ENCODE results near the gene PLEKHA7.
"Not testable (repeated sequence)": the region's sequence is repeated elsewhere in the genome, so short reads cannot be mapped to it uniquely, and the experiment has no call there.

The PLEKHA7 gene

DNA sequence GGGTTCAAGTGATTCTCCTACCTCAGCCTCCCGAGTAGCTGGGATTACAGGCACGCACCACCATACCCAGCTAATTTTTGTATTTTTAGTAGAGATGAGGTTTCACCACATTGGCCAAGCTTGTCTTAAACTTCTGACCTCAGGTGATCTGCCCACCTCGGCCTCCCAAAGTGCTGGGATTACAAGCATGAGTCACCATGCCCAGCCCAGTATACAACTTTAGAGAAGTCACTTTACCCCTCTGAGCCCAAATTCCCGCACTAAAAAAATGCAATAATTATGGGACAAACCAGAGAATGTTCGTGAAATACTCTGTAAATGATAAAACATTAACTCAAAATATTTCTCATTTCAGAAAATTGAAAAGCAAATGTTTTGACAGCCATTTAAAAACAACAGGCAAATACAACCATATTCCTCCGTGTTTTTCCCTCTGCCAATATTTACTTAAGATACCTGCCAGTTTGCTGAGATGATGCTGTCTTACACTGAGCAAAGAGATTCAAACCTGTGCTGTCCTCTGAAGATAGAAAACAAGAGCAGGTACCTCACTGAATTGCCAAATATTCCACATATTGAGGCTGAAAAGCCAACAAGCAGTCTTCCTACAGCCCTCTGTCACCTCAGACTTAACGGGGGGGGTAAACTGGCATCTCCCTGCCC is 9.6 kb downstream of the PLEKHA7 start:
- DNase-seq = no peak

DNA sequence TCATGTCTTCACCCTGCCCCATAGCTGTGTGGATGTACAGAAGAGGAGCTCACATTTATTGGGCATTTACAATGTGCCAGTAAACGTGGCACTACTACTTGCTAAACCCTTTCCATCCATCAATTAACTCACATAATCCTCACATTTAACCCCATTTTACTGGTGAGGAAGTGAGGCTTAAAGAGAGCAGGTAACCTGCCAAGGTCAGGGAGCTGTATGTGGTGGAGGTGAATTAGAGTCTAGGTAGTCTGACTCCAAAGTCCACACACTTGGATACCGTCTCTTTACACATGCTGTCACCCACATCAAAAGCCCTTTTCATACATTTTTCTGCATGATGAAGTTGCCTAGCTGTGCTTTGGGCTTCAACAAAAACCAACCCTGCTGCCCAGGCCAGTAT is 10.8 kb downstream of the PLEKHA7 start:
- no peak for DNase-seq

DNA sequence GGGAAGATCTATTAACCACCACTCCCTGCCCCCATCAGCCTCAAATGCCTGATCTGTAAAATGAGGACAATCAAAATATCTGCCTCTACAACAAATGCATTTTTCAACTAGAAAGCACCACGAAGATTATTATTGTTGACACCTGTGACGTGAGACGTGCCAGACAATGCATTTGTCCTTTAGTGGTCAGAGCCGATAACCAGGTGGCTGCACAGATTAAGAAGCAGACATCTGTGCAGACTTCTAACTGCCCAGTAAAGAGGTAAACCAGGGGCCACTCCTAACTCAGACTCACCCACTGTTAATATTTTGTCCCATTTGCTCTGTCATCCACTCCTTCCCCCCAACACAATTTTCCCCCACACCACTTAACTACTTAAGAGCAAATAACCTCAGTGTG is 11.7 kb downstream of the PLEKHA7 start:
- DNase-seq = no peak

DNA sequence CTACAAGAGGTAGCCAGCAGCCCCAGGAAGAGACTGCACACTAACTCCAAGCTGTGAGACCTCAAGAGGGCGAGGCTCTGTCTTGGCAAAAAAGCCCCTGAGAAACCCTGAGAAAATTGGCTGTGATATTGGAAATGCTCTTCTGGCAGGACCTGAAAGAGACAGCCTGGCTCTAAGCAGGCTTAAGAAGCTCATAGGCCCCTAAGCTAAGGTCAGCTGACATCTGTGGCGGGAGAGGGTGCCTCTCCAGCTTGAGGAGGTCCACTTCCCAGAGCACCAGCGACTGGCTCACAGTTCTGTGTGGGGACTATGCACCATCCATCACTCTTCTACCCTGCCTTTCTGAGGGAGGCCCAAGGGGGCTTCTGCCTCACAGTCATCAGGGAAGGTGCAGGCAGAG is 12.4 kb downstream of the PLEKHA7 start:
- DNase-seq = no peak

DNA sequence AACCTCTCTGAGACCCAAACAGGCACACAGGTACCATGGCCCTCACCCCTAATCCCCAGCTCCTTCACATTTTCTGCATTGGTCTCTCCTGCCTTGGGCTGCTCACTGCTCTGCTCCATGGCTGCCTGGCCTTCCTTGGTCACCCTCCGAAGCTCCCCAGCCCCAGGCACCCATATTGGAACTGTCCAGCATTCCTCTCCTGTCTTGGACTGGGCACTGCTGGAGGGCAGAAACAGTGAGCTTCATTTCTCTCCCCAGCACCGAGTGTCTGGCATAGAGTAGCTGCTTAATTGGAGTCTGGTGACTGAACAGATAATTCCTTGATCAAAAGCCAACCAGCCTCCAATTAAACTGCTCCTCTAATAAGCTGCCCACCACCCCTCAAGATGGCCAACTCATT is 13.2 kb downstream of the PLEKHA7 start:
- DNase-seq = no peak

DNA sequence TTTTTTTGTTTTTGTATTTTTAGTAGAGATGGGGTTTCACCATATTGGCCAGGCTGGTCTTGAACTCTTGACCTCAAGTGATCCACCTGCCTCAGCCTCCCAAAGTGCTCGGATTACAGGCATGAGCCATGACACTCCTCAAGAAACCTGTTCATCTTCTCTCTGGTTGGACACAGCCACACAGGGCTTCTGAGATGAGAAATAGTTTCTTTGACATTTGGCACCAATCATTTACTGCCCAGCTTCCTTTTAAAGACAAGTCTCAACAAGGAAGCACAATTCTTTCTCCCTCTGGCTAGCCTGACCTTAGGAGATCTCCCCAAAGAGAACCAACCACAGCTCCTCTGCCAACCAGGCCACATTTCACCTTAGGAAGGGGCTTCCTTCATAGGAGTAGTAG is 14.0 kb downstream of the PLEKHA7 start:
- DNase-seq = not testable (repeated sequence)

DNA sequence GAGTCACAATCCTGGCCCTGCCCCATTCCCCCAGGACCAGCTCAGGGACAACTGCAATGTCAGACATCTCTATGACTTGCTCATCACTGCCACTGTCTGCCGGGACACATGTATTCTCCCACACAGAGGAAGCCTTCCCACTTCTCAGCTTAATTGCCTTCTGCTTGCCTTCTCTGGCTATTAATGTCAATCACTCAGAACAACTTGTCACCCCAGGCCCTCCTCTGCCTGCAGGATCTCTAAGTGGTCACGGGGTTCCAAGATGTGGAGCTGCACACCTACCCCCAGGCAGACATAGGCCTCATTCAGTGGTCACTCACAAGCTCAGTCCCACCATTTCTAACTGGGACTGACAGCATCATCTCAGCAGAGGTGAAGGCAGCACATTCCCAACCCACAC is 15.1 kb downstream of the PLEKHA7 start:
- no peak for DNase-seq

DNA sequence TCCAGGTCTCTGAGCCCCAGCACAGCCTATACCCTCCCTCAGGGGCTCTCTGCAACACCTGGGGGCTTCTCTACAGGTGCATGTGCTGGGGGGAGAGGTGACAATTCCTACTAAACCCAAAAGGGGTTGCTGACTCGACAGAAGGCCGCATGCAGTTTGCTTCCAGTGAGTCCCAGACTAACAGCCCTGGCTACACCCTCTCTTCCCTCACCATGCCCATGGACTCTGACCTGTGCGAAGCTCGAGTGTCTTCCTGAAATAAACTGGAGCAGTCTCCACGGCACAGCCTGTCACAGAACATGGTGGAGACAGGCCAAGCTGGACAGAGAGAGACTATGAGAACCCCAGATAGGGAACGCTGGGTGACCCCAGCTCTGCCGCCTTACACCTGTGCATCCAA is 16.6 kb downstream of the PLEKHA7 start:
- no peak for DNase-seq

DNA sequence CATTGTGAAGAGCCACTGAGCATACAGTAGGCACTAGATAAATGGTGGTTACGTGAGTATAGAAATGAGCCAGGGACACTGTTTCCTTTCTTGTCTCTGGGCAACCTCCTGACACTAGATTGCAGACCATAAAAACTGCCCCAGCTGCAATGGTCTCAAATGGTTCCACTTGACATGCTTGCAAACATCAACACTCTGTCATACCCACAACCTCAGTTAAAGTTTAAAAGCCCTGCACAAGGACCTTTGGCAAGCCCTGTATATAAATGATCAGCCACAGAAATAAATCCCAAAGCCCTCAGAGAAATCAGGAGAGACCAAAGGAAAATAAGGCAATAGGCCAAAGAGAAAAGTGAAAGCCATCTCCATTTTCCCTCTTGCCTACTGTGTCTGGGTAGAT is 20.7 kb downstream of the PLEKHA7 start:
- no peak for DNase-seq

DNA sequence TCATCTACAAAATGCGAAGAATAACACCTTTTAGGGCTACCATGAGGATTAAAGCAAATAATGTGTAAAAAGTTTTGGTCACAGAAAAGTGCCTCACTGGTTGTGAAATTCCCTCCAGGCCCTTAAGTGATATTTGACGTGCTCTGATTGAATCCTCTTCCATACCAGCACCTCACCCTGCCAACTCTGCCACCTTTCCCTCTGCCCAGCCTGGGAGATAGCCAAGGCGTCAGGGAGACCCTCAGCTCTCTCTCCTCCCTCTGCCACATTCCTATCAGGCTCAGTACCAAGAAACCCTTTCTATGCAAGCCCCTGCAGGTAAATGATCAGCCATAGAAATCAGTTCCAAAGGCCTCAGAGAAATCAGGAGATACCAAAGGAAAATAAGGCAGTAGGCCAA is 21.4 kb downstream of the PLEKHA7 start:
- no peak for DNase-seq

DNA sequence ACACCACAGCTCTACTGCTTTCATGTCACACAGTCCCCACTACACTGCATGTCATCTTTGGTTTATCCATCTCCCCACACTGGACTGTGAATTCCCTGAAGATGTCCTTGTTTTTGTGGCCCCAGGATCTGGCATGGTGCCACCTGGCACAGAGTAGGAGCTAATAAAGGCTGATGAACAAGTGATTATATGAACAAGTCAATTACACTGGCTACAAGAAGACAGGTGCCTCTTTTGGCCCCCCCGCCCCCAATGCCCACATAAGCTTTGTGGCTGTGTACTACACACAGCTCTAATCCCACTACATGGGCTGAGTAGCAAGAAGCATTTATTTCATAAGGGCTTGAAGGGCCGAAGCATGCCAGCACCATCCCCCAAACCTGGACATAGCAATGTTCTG is 24.7 kb downstream of the PLEKHA7 start:
- no peak for DNase-seq

DNA sequence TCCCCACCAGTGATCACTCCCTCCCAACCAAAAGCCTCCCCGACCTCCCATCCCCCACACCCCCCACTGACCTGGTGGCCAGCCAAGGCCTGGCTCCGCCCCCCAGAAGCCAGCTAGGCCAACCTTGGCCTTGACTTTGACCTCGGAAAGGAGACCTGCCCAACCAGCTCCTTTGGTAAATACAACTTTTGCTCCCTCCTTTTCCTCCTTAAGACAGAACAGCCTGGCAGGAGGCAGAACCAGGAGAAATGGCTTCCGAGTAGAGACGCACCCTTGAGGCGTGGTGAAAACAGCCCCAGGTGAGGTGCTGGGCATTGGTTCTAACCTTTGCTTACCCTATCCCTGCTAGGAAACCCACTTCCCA is 27.0 kb downstream of the PLEKHA7 start:
- DNase-seq = no peak

DNA sequence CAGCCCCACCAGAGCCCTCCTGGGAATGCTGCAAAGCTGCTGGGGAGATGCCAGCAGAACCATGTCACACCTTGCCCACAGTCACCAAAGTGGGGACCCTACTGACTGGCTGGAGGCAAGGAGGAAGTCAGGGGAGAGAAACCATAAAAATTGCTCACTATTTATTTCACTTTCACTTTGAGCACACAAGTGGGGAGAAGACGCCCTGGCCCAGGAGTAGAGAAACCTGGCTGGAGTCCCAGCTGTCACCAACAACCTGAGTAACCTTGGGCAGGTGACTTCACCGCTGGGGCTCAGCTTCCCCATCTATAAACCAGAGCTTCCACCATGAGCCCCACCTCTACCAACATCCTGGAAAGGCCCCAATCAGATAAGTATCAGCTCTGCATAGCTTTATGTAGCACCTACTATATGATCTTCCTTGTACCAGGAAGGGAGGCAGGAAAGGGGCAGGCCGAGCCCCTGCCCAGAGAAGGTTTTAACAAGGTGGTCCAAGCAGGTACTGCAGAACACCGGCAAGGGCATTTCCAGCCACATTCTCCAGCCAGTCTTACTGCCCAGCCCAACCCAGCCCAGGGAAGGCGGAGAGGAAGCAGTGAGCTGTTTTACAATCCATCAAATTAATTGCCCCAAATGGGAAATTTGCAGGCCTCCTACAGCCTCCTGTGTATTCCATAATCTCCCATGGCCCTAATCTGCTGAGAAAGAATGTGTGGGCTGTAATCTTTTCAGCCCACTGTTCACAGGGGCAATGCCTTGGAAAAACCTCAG is 27.6 kb downstream of the PLEKHA7 start:
- DNase-seq = no peak

DNA sequence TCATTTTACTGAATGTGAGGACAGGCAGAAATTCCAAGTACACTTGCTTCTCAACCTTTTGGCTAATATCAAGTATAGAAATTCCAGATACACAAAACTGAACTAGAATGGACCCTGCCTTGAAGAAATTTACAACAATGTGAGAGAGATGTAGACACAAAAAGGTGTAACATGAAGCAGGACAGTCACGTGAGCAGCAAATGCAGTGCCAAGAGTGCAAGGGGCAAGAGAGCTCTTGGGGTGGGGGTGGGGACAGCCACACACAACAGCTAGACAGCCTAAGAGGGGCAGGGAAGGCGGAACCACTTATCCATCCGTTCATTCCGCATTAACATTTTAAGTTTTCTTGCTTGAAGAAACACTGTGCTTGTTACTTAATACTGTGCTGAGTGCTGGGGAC is 28.9 kb downstream of the PLEKHA7 start:
- no peak for DNase-seq

DNA sequence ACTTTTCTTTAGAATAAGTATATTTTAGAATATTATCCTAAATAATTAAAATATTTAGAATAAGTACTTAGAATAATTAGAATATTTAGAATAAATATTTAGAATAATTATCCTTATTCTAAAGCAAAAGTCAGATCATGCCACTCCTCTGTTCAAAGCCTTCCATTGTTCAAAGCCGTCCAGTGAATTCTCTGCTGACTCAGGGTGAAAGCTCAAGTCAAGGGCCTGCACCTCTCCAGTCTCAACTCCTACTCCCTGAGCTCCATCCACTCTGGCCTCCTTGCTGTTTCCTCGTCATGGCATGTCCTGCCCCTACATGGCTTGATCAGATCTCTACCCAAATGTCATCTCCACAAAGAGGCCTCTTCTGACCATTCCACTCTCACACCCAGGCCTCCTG is 30.0 kb downstream of the PLEKHA7 start:
- DNase-seq = no peak

DNA sequence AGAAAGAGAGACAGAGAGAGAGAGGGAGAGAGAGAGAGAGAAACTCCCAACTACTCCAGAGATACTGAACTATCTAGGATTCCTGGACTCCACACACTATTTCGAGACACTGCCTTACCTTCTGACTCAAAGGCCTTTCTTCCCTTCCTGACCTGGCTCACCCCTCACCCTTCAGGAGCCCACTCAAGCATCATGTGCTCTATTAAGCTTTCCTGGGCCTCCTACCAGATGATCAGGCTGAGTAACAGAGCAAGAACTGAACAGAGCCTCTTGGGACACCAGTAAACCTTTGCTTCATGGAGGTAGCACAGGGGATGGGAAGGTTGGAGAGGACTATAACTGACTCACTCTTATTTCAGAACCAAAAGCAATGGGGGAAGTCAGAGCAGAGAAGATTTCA is 31.4 kb downstream of the PLEKHA7 start:
- DNase-seq = no peak

DNA sequence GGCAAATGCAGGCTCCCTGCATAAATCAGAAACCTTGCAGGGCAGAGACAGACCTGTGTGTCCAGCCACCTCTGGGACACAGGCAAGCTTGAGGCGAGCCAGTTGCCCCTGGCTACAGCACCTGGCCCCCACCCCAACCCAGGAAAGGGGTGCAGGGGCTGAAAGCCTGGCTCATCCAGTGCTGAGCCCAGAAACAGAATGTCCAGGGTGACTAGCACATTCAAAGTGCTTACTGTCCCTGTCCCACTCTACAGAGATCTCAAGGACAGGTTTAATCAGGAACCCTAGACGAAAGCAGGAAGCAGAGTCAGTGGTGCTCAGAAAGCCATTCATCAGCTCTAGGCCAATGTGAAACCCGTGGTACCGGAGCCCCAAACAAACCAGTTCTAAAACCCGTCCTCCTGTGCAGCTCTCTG is 31.9 kb downstream of the PLEKHA7 start:
- DNase-seq = no peak

DNA sequence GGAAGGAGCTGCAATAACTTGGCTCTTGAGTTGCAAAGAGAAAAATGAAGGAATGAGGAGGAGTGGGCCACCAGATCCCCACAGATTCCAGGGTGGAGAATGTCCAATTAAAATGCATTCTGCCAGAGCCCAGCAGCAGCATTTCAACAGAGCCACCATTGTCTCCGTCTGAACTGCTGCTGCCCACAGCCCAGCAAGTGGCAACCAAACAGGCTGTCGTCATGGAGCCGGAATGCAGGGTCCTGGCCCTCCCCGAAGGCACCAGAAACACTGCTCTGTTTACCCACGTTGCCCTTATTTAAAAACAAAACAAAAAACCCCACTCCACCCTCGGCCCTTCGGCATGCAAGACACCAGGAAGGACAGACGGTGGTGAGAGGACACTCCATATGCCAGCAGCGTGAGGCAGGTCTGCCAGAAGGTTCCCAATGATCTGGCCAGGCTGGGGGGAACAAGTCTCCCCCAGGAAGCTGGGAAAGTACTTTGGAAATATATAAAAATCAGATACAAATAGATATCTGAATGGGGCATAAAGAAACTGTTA is 32.5 kb downstream of the PLEKHA7 start:
- DNase-seq = no peak

DNA sequence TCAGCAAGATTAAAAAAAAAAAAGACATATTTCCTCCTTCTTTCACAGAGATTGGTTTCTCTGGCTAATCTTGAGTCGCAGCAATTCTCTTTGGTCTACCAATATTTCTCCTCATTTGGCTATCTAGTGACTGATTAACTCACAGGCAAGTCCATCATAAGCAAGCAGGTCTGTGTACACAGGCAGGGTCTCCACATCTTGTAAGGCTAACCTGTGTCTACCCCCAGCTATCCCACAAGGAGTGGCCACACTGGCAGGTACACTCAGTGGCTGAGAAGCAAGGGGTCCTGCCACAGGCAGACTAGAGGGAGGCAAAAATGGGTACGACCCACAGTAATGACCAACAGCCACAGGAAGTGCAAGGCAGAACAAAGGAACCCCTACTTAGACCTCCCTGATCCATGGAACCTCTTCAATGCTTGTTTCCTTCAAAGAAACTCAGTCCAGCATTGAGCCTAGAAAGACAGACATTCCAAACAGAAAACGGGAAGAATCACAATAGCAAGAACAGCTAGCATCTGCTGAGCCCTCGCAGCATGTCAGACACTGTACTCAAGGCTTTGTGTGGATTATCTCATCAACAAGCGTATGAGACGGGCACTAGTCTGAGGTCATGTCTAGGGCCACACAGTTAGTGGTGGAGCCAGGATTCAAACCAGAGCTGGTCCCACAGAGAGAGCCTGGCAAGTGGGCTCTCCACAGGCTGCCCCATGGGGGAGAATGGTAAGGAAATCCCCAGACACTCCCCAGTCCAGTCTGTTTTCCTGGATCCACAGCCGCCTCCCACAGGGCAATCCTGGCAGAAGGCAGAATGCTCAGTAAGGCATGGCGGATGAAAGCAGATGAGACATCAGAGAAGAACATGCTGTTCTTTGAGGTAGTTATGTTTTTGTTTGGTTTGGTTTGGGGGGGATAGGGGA is 34.3 kb downstream of the PLEKHA7 start:
- no peak for DNase-seq

DNA sequence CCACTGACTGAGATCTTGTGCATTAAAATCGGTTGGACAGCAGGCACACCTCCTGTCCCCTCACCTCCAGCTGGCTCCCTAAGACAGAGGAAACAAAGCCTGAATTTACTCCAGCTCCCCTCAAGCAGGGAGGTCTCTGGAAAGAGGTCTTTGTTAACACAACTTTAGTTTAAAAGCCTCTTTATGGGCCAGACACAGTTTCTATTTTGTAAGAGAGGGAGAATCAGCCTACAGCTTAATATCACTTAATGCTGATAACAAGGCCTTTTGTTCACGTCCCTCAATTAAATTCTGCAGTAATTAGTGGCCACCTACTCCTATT is 36.3 kb downstream of the PLEKHA7 start:
- DNase-seq = no peak

DNA sequence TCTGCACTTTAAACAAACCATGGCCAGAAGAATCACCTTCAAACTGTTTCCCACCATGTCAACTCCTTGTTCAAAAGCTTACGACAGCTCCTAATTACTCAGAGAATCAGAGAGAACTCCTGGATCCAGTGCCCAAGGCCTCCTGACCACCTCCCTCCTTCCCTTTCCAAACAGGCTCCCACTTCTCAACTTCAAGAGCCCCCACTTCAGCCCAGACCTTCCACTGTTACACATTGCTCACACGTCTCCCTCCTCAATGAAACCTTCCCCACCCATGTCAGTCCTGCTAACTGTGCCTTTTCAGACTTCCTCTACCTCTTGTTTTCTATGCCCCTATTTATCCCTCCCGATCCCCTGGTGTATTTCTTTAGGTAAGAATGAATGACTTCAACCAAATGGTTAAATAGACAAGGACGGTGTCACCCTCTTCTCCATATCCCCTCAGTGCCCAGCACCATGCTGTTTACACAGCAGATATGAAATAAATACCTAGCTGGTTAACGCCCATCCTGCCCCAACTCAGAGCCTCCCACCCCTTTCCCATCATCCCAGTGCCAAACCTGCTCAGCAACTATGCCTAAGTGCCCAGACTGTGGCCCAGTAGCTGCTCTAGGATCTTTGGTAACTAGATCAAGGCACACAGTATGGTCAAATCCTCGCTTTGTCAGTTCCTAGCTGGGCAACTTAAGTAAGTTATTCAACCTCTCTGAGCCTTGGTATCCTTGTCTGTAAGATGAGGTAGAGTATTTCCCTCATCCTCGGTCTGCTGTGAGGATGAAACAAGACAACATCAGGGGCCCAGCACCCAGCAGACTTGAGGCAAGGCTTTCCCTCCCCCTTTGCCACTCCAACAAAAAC is 36.8 kb downstream of the PLEKHA7 start:
- no peak for DNase-seq

DNA sequence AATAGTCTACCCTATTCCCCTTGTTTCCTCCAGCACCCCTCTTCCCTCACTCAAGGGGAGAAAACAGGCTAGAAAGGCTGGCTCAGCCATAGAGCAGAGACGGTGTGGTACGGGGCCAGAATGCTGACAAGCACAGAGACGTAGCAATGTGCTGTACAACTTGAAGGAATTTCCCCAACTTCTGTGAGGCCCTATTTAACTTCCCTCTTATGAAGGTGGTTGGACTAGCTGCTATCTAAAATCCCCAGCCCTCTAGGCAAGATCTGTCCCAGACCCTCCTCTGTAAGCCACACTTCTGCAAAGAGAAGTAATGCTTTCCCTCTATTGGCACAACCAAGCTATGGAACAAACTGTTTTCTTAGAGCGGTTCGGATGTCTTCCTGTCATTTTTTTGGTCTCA is 37.8 kb downstream of the PLEKHA7 start:
- no peak for DNase-seq

DNA sequence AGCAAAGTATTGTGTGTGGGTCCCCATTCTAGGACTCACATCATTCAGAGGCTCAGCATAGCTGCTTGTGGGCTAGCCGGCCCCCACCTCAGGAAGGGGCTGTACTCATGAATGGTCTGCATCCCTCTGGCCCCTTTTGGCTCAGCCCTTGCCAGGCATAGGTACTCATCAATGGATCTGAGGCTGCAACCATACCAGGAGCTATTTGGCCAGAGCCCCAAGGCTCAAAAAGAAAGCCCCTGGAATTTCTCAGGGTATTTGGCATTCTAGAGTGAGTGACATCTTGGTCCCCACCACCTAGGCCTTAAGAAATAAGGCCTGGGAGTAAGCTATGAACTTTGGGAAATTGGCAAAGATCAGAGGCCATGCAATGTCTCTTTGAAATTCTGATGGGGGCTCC is 38.3 kb downstream of the PLEKHA7 start:
- no peak for DNase-seq
